IMR-90 (cell line): ENCODE results near the gene TFIP11. TPM values are rescaled to one million over a fixed set of nuclear protein-coding genes. Genes with fewer than 3 reads are reported as not detected.
A peak's percentile ranks its signal among the peaks of the same experiment; 100 is the strongest.

Experiments
- ATAC-seq: fragments of 200-7000 bp; cut with Tn5 transposase; 2 replicates; pipeline ENCODE4 v1.9.1; 2020; ENCODE audit warnings: low read depth, mild to moderate bottlenecking, moderate library complexity
- BruUV-seq: library from RNA; stranded (reverse); fragments of 400-500 nt; replicated peaks from 2 replicates; lab custom pipeline; 2021; lab: Mats Ljungman, UMichigan
- CTCF ChIA-PET: fragments of 300-600 bp; formaldehyde crosslinking; extraction: SDS; loops from one replicate; lab custom pipeline; 2021; ENCODE audit warnings: antibody characterized with exemption; lab: Yijun Ruan, JAX
- POLR2A ChIA-PET: fragments of 300-600 bp; sonication (Branson Sonifier 250); formaldehyde crosslinking; loops from one replicate; lab custom pipeline; 2022; ENCODE audit warnings: antibody characterized with exemption; ENCODE audit not compliant: unreplicated experiment; lab: Charles Lee
- DNase-seq: peaks from one replicate; pipeline ENCODE4 v3.0.0; 2013
- H2AFZ ChIP-seq: replicated peaks from 2 replicates; pipeline ENCODE3; 2013; ENCODE audit warnings: low read length, mild to moderate bottlenecking; ENCODE audit not compliant: poor library complexity
- H2AK5ac ChIP-seq: 2 replicates; pipeline ENCODE4 v1.6.1; 2013; ENCODE audit warnings: low read depth, low read length, inconsistent platforms
- H2AK9ac ChIP-seq: replicated peaks from 2 replicates; pipeline ENCODE3; 2013; ENCODE audit warnings: mild to moderate bottlenecking, low read depth, low read length, moderate library complexity; ENCODE audit not compliant: poor library complexity
- H2BK120ac ChIP-seq: 2 replicates; pipeline ENCODE4 v1.6.1; 2013; ENCODE audit warnings: low read depth, low read length, inconsistent platforms
- H2BK15ac ChIP-seq: 3 replicates; pipeline ENCODE4 v1.6.1; 2013; ENCODE audit warnings: low read depth, low read length, inconsistent platforms
- H2BK20ac ChIP-seq: 2 replicates; pipeline ENCODE4 v1.6.1; 2013; ENCODE audit warnings: low read depth, mild to moderate bottlenecking, inconsistent platforms, low read length, moderate library complexity
- H2BK5ac ChIP-seq: 2 replicates; pipeline ENCODE4 v1.6.1; 2013; ENCODE audit warnings: mild to moderate bottlenecking, low read depth, low read length, inconsistent platforms; ENCODE audit not compliant: poor library complexity, severe bottlenecking
- H3K14ac ChIP-seq: replicated peaks from 2 replicates; pipeline ENCODE4 v1.6.1; 2013; ENCODE audit warnings: low read depth, low read length, inconsistent platforms
- H3K18ac ChIP-seq: 2 replicates; pipeline ENCODE4 v1.6.1; 2013; ENCODE audit warnings: low read depth, low read length, control low read depth
- H3K23ac ChIP-seq: 2 replicates; pipeline ENCODE4 v1.6.1; 2013; ENCODE audit warnings: low read depth, low read length, inconsistent platforms
- H3K27ac ChIP-seq: 2 replicates; pipeline ENCODE4 v1.5.1; 2013; ENCODE audit warnings: mild to moderate bottlenecking, control low read depth, low read length; ENCODE audit not compliant: insufficient read depth
- H3K27me3 ChIP-seq: 2 replicates; pipeline ENCODE4 v1.6.1; 2013; ENCODE audit warnings: low read length; ENCODE audit not compliant: control insufficient read depth, insufficient read depth
- H3K36me3 ChIP-seq: 2 replicates; pipeline ENCODE4 v1.6.1; 2013; ENCODE audit warnings: low read length, mixed read lengths; ENCODE audit not compliant: control insufficient read depth, insufficient read depth
- H3K4ac ChIP-seq: 2 replicates; pipeline ENCODE4 v1.6.1; 2013; ENCODE audit warnings: low read depth, low read length, inconsistent platforms
- H3K4me1 ChIP-seq: 2 replicates; pipeline ENCODE4 v1.6.1; 2013; ENCODE audit warnings: low read length, mixed read lengths; ENCODE audit not compliant: control insufficient read depth, insufficient read depth
- H3K4me2 ChIP-seq: 2 replicates; pipeline ENCODE4 v1.6.1; 2013; ENCODE audit warnings: low read depth, mild to moderate bottlenecking, control low read depth, low read length, moderate library complexity
- H3K4me3 ChIP-seq: 2 replicates; pipeline ENCODE4 v1.5.1; 2013; ENCODE audit warnings: low read depth, mild to moderate bottlenecking, control low read depth, low read length, moderate library complexity; ENCODE audit not compliant: insufficient read depth
- H3K56ac ChIP-seq: 2 replicates; pipeline ENCODE4 v1.6.1; 2013; ENCODE audit warnings: low read length, inconsistent platforms; ENCODE audit not compliant: insufficient read depth; ENCODE audit errors: extremely low read depth
- H3K79me1 ChIP-seq, 2 experiments: 2 replicates each; pipeline ENCODE4 v1.6.1; 2013; ENCODE audit warnings: low read length in 2 of 2, inconsistent platforms in 1 of 2, low read depth in 1 of 2
- H3K9ac ChIP-seq: 2 replicates; pipeline ENCODE4 v1.6.1; 2013; ENCODE audit warnings: low read depth, low read length, control low read depth
- H3K9me1 ChIP-seq: 2 replicates; pipeline ENCODE4 v1.6.1; 2013; ENCODE audit warnings: low read length, inconsistent platforms; ENCODE audit not compliant: insufficient read depth
- H3K9me3 ChIP-seq: 2 replicates; pipeline ENCODE4 v1.6.1; 2013; ENCODE audit warnings: low read length; ENCODE audit not compliant: control insufficient read depth, insufficient read depth
- H4K20me1 ChIP-seq: 2 replicates; pipeline ENCODE4 v1.6.1; 2013; ENCODE audit warnings: low read length, inconsistent platforms; ENCODE audit not compliant: insufficient read depth
- H4K5ac ChIP-seq: 2 replicates; pipeline ENCODE4 v1.6.1; 2013; ENCODE audit warnings: mild to moderate bottlenecking, low read depth, low read length, control low read depth
- H4K8ac ChIP-seq, 2 experiments: 2 replicates each; pipeline ENCODE4 v1.6.1; 2013; ENCODE audit warnings: low read depth in 2 of 2, low read length in 2 of 2, control low read depth in 1 of 2, inconsistent platforms in 1 of 2
- H4K91ac ChIP-seq: 2 replicates; pipeline ENCODE4 v1.6.1; 2013; ENCODE audit warnings: low read depth, low read length, inconsistent platforms; ENCODE audit not compliant: insufficient read depth
- CEBPB ChIP-seq: IDR thresholded peaks from 2 replicates; pipeline ENCODE4 v1.6.1; 2012; ENCODE audit warnings: low read depth, low read length, improper control_type of control experiment
- RCOR1 ChIP-seq: IDR thresholded peaks from 2 replicates; pipeline ENCODE4 v1.6.1; 2012; ENCODE audit warnings: mild to moderate bottlenecking, low read length, improper control_type of control experiment; ENCODE audit not compliant: insufficient replicate concordance
- WGBS, 2 experiments: methylation state at CpG; one replicate each; pipeline versions ENCODE4 v1.1.5 to v1.1.7; 2013; ENCODE audit warnings: missing lambda C conversion rate in 2 of 2; ENCODE audit not compliant: insufficient read length in 1 of 2; ENCODE audit errors: extremely low coverage in 2 of 2; 5-methylcytosine and 5-hydroxymethylcytosine counted together
- dilution Hi-C: fragments of 300-500 bp; cut with HindIII; formaldehyde crosslinking; loops from one replicate; pipeline ENCODE4 v1.14.3; 2018; ENCODE audit warnings: low sequenced_read_pairs; ENCODE audit not compliant: unreplicated experiment
- in situ Hi-C: fragments of 300-500 bp; cut with MboI; formaldehyde crosslinking; loops from 3 replicates; pipeline ENCODE4 v1.14.3; 2019; ENCODE audit warnings: low sequenced_read_pairs, inconsistent platforms, mixed read lengths
- intact Hi-C: fragments of 100-400 bp; cut with micrococcal nuclease; formaldehyde crosslinking; loops from 2 replicates; pipeline ENCODE4 v1.10.0; 2022
- polyA plus RNA-seq, 3 experiments: library from polyadenylated mRNA; depleted of rRNA; stranded (reverse); fragments of >200 nt; gene quantifications; 2 replicates each; pipeline ENCODE4 v1.2.3, GENCODE V29; 2012; ENCODE audit warnings: low replicate concordance in 1 of 3
- total RNA-seq: library from RNA; depleted of rRNA; stranded (reverse); fragments of >200 nt; gene quantifications from 2 replicates; pipeline ENCODE4 v1.2.3, GENCODE V29; 2012

TFIP11 gene
- total and polyA plus RNA-seq, 2 of the 4 experiments (the other 2 are of a cell fraction), result 22.5 to 43.2 TPM

DNA sequence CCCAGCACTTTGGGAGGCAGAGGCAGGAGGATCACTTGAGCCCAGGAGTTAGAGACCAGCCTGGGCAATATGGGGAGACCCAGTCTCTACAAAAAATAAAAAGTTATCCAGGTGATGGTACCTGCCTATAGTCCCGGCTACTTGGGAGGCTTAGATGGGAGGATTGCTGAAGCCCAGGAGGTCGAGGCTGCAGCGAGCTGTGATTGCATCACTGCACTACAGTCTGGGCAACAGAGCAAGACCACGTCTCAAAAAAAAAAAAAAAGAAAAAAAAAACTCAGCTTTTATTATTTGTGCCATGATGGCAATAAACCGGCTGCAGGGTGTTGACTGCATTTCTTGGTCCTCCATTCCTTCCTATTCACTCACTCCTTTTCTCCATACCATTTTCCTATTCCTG lies 33.6 kb upstream of the TFIP11 start:
- H3K36me3 ChIP-seq, result peaks cover 5% of the 10 kb centered on the region
- no peak overlapping the region for H2BK5ac ChIP-seq
- no peak overlapping the region for H4K8ac ChIP-seq
- no peak overlapping the region for H3K14ac ChIP-seq
- H3K79me1 ChIP-seq, result peaks cover 25 to 73% of the 10 kb centered on the region in 2 experiments
- no peak overlapping the region for H3K18ac ChIP-seq
- no peak overlapping the region for H4K5ac ChIP-seq
- no peak overlapping the region for H3K56ac ChIP-seq
- H2AFZ ChIP-seq, result no peak overlapping the region
- TF ChIP-seq RCOR1 (no peak), CEBPB (peak; percentile 42; the same call in 1 of the 2 replicates)
- H2BK120ac ChIP-seq, result no peak overlapping the region
- ATAC-seq, result no peak
- no peak overlapping the region for H3K9ac ChIP-seq
- no peaks in the 10 kb centered on the region for H3K9me3 ChIP-seq
- peaks cover 19% of the 10 kb centered on the region for H3K9me1 ChIP-seq
- no peak overlapping the region for H3K4ac ChIP-seq
- no peak overlapping the region for H2AK5ac ChIP-seq
- H3K27me3 ChIP-seq, result no peaks in the 10 kb centered on the region
- no peak overlapping the region for H2BK20ac ChIP-seq
- dilution Hi-C loops (no loop called here), in situ Hi-C loops (no loop called here), intact Hi-C loops (no loop called here)
- H4K91ac ChIP-seq, result no peak overlapping the region
- POLR2A ChIA-PET, result interaction anchor here (1.0 kb wide), 1 partner anchor 24 kb away, joined by 5 read pairs; no protein-coding TSS in a partner anchor
- BruUV-seq, result no TSS peak
- no peak overlapping the region for H2BK15ac ChIP-seq
- H3K4me3 ChIP-seq, result no peak overlapping the region
- H3K27ac ChIP-seq, result no peak overlapping the region
- H2AK9ac ChIP-seq, result no peak overlapping the region
- no peak overlapping the region for H3K4me2 ChIP-seq
- 100% methylated on average over 2 of the region's 5 CpGs; no CpG with 5 or more reads in 1 of the 2 experiments for WGBS, 2 experiments
- no peak for DNase-seq
- no peaks in the 10 kb centered on the region for H4K20me1 ChIP-seq
- H3K4me1 ChIP-seq, result peaks cover 7% of the 10 kb centered on the region
- CTCF ChIA-PET, result no interaction called here
- no peak overlapping the region for H3K23ac ChIP-seq
